ENCODE measurements around the gene NR5A1. TPM values are rescaled to one million over a fixed set of nuclear protein-coding genes. Genes with fewer than 3 reads are reported as not detected.

Gene NR5A1
- total and polyA plus RNA-seq, 2 experiments from 2014 or later: 0.21 TPM; not detected in 1

DNA sequence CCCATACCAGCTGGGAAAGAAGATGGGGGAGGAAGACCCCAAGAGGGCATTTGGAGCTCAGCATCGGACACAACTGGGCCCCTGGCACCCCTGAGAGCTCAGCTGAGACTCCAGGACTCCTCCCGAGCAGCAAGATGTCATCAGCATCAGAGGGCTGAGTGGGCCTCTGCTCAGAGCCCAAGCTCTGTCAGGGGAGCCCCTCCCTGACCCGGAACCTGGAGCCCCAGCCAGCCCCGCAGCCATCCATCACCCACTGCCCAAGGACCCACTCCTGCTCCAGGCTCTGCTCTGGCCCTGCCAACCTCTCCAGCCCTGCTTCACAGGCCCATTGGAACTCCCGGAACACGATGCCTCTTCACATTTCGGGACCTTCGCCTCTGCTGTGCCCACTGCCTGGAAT lies 9.8 kb downstream of the NR5A1 start:
- H3K27ac ChIP-seq (ENCODE audit: low read depth): no peak overlapping the region
- H3K4me3 ChIP-seq: no peak overlapping the region
- H3K9me3 Mint-ChIP-seq: no peaks in the 10 kb centered on the region
- no peak overlapping the region for H2AFZ ChIP-seq
- no peak overlapping the region for H3K4me2 ChIP-seq
- no peaks in the 10 kb centered on the region for H3K9me2 ChIP-seq (ENCODE audit: insufficient read depth)
- H3F3A ChIP-seq (replicated peaks; ENCODE audit: low read depth): no peaks in the 10 kb centered on the region
- DNase-seq (ENCODE audit: low spot score): no peak
- ATAC-seq: no peak
- H3K4me1 Mint-ChIP-seq: peaks cover 6% of the 10 kb centered on the region
- no peak overlapping the region for H3K27ac Mint-ChIP-seq
- H3K36me3 Mint-ChIP-seq (ENCODE audit: low read depth): no peaks in the 10 kb centered on the region; the same call in 2 of the 3 replicates
- H3K27me3 ChIP-seq (ENCODE audit: insufficient read depth): peaks cover 18% of the 10 kb centered on the region
- H3K36me3 ChIP-seq (ENCODE audit: insufficient read depth): no peaks in the 10 kb centered on the region
- H3K4me3 Mint-ChIP-seq: no peak overlapping the region
- H3K27me3 Mint-ChIP-seq (ENCODE audit: insufficient read depth, low read depth, poor library complexity): peaks cover 20% of the 10 kb centered on the region
- no peaks in the 10 kb centered on the region for H3K4me1 ChIP-seq (ENCODE audit: insufficient read depth)
- H4K20me1 ChIP-seq (replicated peaks; ENCODE audit: insufficient read depth): no peaks in the 10 kb centered on the region; the same call in 1 of the 2 replicates
- TF ChIP-seq ZNF331 (CRISPR knock-in tag; IDR thresholded peaks at IDR 0.05; ENCODE audit: low read depth) (no peak), STAT1 (IDR thresholded peaks at IDR 0.05; ENCODE audit: unreplicated experiment) (no peak), ZNF114 (CRISPR knock-in tag; IDR thresholded peaks at IDR 0.05) (no peak), JUNB (IDR thresholded peaks at IDR 0.05; ENCODE audit: unreplicated experiment) (no peak)
- TF ChIP-seq, protein P1, sequence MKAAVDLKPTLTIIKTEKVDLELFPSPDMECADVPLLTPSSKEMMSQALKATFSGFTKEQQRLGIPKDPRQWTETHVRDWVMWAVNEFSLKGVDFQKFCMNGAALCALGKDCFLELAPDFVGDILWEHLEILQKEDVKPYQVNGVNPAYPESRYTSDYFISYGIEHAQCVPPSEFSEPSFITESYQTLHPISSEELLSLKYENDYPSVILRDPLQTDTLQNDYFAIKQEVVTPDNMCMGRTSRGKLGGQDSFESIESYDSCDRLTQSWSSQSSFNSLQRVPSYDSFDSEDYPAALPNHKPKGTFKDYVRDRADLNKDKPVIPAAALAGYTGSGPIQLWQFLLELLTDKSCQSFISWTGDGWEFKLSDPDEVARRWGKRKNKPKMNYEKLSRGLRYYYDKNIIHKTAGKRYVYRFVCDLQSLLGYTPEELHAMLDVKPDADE (IDR thresholded peaks at IDR 0.05): no peak
- TF ChIP-seq, protein P2, sequence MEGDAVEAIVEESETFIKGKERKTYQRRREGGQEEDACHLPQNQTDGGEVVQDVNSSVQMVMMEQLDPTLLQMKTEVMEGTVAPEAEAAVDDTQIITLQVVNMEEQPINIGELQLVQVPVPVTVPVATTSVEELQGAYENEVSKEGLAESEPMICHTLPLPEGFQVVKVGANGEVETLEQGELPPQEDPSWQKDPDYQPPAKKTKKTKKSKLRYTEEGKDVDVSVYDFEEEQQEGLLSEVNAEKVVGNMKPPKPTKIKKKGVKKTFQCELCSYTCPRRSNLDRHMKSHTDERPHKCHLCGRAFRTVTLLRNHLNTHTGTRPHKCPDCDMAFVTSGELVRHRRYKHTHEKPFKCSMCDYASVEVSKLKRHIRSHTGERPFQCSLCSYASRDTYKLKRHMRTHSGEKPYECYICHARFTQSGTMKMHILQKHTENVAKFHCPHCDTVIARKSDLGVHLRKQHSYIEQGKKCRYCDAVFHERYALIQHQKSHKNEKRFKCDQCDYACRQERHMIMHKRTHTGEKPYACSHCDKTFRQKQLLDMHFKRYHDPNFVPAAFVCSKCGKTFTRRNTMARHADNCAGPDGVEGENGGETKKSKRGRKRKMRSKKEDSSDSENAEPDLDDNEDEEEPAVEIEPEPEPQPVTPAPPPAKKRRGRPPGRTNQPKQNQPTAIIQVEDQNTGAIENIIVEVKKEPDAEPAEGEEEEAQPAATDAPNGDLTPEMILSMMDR (conservative IDR thresholded peaks at IDR 0.05; ENCODE audit: low read depth in 2 of 2): no peak
- H3K79me2 ChIP-seq (replicated peaks; ENCODE audit: insufficient read depth): no peaks in the 10 kb centered on the region

DNA sequence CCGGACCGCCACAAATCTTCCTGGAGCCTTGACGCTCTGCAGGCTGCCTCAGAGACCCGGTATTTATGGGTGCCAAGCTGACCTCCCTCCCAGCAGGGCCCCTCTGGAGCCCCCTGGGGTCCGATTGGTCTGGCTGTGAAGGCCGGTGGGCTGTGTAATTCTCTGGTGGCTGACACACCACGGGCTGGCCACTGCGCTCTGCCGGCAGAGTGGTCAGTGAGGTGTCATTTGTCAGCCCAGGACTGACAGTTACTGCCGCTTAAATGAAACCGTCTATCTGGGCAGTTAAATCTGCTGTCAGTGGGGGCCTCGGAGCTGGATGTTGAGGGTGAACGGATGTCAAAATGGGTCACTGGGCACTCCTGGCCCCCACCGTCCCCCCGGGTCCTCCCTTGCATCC lies 10.7 kb downstream of the NR5A1 start:
- Histone ChIP-seq H3K79me2 (replicated peaks; ENCODE audit: insufficient read depth) (no peaks in the 10 kb centered on the region), H3K27me3 (ENCODE audit: insufficient read depth) (peaks cover 8% of the 10 kb centered on the region), H3K27ac (ENCODE audit: low read depth) (no peak overlapping the region), H3F3A (replicated peaks; ENCODE audit: low read depth) (no peaks in the 10 kb centered on the region), H3K36me3 (ENCODE audit: insufficient read depth) (no peaks in the 10 kb centered on the region), H3K4me3 (no peak overlapping the region), H2AFZ (no peak overlapping the region), H3K4me1 (ENCODE audit: insufficient read depth) (no peaks in the 10 kb centered on the region), H4K20me1 (replicated peaks; ENCODE audit: insufficient read depth) (no peaks in the 10 kb centered on the region; the same call in 1 of the 2 replicates), H3K4me2 (no peak overlapping the region), H3K9me2 (ENCODE audit: insufficient read depth) (no peaks in the 10 kb centered on the region)
- Mint-ChIP-seq H3K4me3 (no peak overlapping the region), H3K4me1 (peaks cover 6% of the 10 kb centered on the region), H3K36me3 (ENCODE audit: low read depth) (no peaks in the 10 kb centered on the region; the same call in 2 of the 3 replicates), H3K9me3 (no peaks in the 10 kb centered on the region), H3K27me3 (ENCODE audit: insufficient read depth, low read depth, poor library complexity) (peaks cover 12% of the 10 kb centered on the region), H3K27ac (no peak overlapping the region)
- DNase-seq (ENCODE audit: low spot score): no peak
- ATAC-seq: no peak
- TF ChIP-seq, protein P1 (IDR thresholded peaks at IDR 0.05): no peak
- TF ChIP-seq, protein P3, sequence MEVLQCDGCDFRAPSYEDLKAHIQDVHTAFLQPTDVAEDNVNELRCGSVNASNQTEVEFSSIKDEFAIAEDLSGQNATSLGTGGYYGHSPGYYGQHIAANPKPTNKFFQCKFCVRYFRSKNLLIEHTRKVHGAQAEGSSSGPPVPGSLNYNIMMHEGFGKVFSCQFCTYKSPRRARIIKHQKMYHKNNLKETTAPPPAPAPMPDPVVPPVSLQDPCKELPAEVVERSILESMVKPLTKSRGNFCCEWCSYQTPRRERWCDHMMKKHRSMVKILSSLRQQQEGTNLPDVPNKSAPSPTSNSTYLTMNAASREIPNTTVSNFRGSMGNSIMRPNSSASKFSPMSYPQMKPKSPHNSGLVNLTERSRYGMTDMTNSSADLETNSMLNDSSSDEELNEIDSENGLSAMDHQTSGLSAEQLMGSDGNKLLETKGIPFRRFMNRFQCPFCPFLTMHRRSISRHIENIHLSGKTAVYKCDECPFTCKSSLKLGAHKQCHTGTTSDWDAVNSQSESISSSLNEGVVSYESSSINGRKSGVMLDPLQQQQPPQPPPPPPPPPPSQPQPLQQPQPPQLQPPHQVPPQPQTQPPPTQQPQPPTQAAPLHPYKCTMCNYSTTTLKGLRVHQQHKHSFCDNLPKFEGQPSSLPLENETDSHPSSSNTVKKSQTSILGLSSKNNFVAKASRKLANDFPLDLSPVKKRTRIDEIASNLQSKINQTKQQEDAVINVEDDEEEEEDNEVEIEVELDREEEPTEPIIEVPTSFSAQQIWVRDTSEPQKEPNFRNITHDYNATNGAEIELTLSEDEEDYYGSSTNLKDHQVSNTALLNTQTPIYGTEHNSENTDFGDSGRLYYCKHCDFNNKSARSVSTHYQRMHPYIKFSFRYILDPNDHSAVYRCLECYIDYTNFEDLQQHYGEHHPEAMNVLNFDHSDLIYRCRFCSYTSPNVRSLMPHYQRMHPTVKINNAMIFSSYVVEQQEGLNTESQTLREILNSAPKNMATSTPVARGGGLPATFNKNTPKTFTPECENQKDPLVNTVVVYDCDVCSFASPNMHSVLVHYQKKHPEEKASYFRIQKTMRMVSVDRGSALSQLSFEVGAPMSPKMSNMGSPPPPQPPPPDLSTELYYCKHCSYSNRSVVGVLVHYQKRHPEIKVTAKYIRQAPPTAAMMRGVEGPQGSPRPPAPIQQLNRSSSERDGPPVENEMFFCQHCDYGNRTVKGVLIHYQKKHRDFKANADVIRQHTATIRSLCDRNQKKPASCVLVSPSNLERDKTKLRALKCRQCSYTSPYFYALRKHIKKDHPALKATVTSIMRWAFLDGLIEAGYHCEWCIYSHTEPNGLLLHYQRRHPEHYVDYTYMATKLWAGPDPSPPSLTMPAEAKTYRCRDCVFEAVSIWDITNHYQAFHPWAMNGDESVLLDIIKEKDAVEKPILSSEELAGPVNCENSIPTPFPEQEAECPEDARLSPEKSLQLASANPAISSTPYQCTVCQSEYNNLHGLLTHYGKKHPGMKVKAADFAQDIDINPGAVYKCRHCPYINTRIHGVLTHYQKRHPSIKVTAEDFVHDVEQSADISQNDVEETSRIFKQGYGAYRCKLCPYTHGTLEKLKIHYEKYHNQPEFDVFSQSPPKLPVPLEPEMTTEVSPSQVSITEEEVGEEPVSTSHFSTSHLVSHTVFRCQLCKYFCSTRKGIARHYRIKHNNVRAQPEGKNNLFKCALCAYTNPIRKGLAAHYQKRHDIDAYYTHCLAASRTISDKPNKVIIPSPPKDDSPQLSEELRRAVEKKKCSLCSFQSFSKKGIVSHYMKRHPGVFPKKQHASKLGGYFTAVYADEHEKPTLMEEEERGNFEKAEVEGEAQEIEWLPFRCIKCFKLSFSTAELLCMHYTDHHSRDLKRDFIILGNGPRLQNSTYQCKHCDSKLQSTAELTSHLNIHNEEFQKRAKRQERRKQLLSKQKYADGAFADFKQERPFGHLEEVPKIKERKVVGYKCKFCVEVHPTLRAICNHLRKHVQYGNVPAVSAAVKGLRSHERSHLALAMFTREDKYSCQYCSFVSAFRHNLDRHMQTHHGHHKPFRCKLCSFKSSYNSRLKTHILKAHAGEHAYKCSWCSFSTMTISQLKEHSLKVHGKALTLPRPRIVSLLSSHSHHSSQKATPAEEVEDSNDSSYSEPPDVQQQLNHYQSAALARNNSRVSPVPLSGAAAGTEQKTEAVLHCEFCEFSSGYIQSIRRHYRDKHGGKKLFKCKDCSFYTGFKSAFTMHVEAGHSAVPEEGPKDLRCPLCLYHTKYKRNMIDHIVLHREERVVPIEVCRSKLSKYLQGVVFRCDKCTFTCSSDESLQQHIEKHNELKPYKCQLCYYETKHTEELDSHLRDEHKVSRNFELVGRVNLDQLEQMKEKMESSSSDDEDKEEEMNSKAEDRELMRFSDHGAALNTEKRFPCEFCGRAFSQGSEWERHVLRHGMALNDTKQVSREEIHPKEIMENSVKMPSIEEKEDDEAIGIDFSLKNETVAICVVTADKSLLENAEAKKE (CRISPR knock-in tag; IDR thresholded peaks at IDR 0.05): no peak
- no peak for TF ChIP-seq ZNF114 (CRISPR knock-in tag; IDR thresholded peaks at IDR 0.05)

All from GM23338 (cell line).